LNCaP clone FGC (cell line): ENCODE measurements around the gene REN.

Source experiments
- DNase-seq: peaks from one replicate; pipeline ENCODE4 v3.0.0-alpha.2; 2011; ENCODE audit warnings: low read depth
- H3K4me3 ChIP-seq: 2 replicates; pipeline ENCODE4 v1.5.1; 2011; ENCODE audit warnings: mild to moderate bottlenecking, low read depth, low read length, control low read depth
- TF ChIP-seq, protein P1 (sequence below): IDR thresholded peaks from 2 replicates; pipeline ENCODE4 v1.5.1; 2012; ENCODE audit warnings: mild to moderate bottlenecking; ENCODE audit not compliant: control insufficient read depth, insufficient read depth; ENCODE audit errors: extremely low read depth

The REN gene

GRCh38 chr1:204204944-204205343 lies 38.8 kb upstream of the REN start:
- no peak overlapping the region for H3K4me3 ChIP-seq
- DNase-seq: no peak
- TF ChIP-seq, protein P1, sequence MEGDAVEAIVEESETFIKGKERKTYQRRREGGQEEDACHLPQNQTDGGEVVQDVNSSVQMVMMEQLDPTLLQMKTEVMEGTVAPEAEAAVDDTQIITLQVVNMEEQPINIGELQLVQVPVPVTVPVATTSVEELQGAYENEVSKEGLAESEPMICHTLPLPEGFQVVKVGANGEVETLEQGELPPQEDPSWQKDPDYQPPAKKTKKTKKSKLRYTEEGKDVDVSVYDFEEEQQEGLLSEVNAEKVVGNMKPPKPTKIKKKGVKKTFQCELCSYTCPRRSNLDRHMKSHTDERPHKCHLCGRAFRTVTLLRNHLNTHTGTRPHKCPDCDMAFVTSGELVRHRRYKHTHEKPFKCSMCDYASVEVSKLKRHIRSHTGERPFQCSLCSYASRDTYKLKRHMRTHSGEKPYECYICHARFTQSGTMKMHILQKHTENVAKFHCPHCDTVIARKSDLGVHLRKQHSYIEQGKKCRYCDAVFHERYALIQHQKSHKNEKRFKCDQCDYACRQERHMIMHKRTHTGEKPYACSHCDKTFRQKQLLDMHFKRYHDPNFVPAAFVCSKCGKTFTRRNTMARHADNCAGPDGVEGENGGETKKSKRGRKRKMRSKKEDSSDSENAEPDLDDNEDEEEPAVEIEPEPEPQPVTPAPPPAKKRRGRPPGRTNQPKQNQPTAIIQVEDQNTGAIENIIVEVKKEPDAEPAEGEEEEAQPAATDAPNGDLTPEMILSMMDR: no peak

DNA sequence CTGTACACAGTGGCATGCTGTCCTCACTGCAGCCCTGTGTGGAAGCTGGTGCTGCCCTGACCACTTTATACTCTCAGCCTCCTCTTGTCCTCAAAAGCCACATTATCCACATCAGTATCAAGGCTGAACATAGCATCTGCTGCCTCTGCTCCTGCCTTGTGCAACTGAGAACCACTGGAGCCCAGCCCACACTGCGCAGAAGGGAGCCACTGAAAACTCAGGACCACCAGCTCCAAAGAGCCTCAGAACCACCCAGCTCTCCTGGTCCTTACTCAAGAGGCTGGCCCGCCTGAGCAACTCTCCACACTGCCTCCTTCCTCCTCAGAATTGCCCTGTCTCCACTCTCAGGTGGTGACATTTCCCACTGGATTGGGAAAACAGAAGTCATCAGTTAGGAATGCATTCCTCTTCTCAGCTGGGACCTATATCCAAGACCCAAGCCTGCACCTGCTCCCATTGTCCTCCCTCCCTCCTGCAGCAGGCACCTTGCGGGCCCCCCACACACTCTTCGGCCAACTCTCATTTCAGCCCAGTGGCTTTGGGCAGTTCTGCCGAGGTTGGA lies 37.1 kb upstream of the REN start:
- DNase-seq: no peak
- H3K4me3 ChIP-seq: no peak overlapping the region
- TF ChIP-seq, protein P1: no peak

DNA sequence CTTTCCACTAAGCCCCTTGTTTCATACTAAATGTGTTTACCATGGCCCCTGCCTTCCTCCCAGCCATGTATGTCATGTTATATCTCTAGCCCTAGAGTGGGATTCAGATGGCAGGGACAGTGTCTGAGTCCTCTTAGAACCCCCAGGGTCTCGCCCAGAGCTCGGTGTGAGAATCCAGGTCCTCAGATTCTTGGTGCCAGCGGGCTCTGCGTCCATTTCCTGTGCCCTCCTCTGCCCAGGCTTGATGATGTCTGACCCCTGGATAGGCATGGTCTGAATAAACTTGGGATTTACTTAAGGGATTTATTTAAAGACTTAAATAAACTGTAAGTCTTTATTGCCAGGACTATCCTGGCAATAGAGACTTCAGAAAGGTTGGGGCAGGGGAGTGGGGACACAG lies 36.3 kb upstream of the REN start:
- TF ChIP-seq, protein P1: no peak
- no peak overlapping the region for H3K4me3 ChIP-seq
- no peak for DNase-seq

DNA sequence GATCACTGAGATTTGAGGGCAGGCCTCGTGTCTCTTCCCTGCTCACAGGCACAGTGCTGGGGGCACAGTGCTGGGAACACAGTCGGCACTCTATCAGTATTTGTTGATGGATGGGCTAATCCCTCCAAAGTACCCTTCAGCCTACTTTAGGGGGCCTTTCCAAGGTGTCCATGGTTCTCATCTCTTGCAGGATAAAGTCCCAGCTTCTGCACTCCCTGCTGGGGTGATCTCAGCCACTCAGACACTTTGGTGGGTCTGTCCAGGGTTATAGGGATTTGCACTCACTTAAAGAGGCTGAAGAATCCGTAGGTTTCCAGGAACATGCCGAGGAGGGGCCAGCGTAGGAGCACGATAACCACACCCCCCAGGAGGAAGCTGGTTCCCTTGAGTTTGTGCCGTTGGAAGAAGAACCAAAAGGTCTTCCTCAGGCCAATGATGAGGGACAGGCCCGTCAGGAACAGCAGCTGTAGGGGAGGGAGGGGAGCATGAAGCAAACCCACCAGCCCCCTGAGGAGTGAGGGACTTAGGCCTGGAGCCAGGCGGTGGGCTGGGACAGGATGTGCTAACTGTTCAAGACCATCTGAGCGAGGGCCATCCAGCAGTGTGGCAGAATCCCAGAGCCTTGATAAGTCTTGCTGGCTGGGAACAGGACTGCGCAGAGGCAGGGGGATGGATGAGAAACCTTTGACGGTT lies 35.4 kb upstream of the REN start:
- no peak overlapping the region for H3K4me3 ChIP-seq
- TF ChIP-seq, protein P1: no peak
- no peak for DNase-seq

DNA sequence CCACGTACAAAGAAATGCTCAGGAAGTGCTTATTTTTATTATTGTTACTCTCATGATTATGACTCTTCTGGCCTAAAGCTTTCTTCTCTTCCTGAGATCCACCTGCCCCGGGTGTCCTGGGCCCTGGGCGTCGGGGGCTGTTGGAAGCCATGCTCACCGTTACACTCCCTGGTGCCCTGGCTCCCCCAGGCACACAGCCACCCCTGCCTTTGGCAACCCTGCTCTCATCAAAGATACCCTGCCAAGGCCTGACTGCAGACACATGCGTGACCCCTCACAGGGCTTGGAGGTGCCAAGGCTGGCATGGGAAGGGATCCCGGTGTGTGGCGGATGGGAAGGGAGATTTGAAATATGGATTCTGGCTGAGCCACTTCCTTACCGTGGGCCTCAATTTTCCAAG lies 33.4 kb upstream of the REN start:
- H3K4me3 ChIP-seq: no peak overlapping the region
- DNase-seq: no peak
- TF ChIP-seq, protein P1: no peak

- H3K4me3 ChIP-seq: no peak overlapping the region
- DNase-seq: no peak
- TF ChIP-seq, protein P1: no peak
These were observed 32.5 kb upstream of the REN start for GRCh38 chr1:204198348-204199340.
